ENCODE results near the gene PTPN9. TPM values are rescaled to one million over a fixed set of nuclear protein-coding genes. Genes with fewer than 3 reads are reported as not detected.

Gene PTPN9
- total RNA-seq, 2 donors from 2014 or later, result 31.1 to 32.3 TPM

- Histone ChIP-seq H3K9me3 (no peaks in the 10 kb centered on the region), H3K4me3 (no peak overlapping the region), H3K4me1 (no peaks in the 10 kb centered on the region), H3K27ac (peak overlapping the region; percentile 53), H3K9ac (ENCODE audit: low read depth in 2 of 2, low read length in 2 of 2) (peak overlapping the region; percentile 27 to 67), H3K27me3 (no peaks in the 10 kb centered on the region), H3K36me3 (no peaks in the 10 kb centered on the region)
- no peak for DNase-seq
- no peak for TF ChIP-seq CTCF (IDR thresholded peaks at IDR 0.05)
- intact Hi-C loops (cut with DNase I), result no loop called here
These were observed 41.1 kb upstream of the PTPN9 start for GRCh38 chr15:75620058-75620820.

GRCh38 chr15:75616766-75617165 lies 37.7 kb upstream of the PTPN9 start:
- Histone ChIP-seq H3K9me3 (no peaks in the 10 kb centered on the region), H3K36me3 (no peaks in the 10 kb centered on the region), H3K9ac (ENCODE audit: low read depth in 2 of 2, low read length in 2 of 2) (no peak overlapping the region), H3K4me3 (no peak overlapping the region), H3K27ac (no peak overlapping the region), H3K27me3 (no peaks in the 10 kb centered on the region), H3K4me1 (no peaks in the 10 kb centered on the region)
- intact Hi-C loops (cut with DNase I), result no loop called here
- no peak for DNase-seq
- no peak for TF ChIP-seq CTCF (IDR thresholded peaks at IDR 0.05)

GRCh38 chr15:75606711-75607699 lies 27.9 kb upstream of the PTPN9 start:
- no peak for DNase-seq
- H3K9ac ChIP-seq (ENCODE audit: low read depth in 2 of 2, low read length in 2 of 2), result no peak overlapping the region

GRCh38 chr15:75606026-75606425 lies 26.9 kb upstream of the PTPN9 start:
- Histone ChIP-seq H3K4me3 (no peak overlapping the region), H3K36me3 (no peaks in the 10 kb centered on the region), H3K9ac (ENCODE audit: low read depth in 2 of 2, low read length in 2 of 2) (peak overlapping the region in 1 of 2 donors; percentile 31), H3K4me1 (no peaks in the 10 kb centered on the region), H3K27ac (no peak overlapping the region), H3K9me3 (no peaks in the 10 kb centered on the region), H3K27me3 (no peaks in the 10 kb centered on the region)
- DNase-seq, result no peak
- intact Hi-C loops (cut with DNase I), result no loop called here
- no peak for TF ChIP-seq CTCF (IDR thresholded peaks at IDR 0.05)

More at GRCh38 chr15:75606711-75607699, 27.9 kb upstream of the PTPN9 start:
- TF ChIP-seq CTCF (IDR thresholded peaks at IDR 0.05), result no peak
- Histone ChIP-seq H3K27ac (no peak overlapping the region), H3K4me1 (no peaks in the 10 kb centered on the region), H3K36me3 (no peaks in the 10 kb centered on the region), H3K4me3 (no peak overlapping the region), H3K9me3 (no peaks in the 10 kb centered on the region), H3K27me3 (no peaks in the 10 kb centered on the region)
- intact Hi-C loops (cut with DNase I), result no loop called here

- H3K36me3 ChIP-seq, result peaks cover 7% of the 10 kb centered on the region
- no peak for DNase-seq
- H3K9ac ChIP-seq (ENCODE audit: low read depth in 2 of 2, low read length in 2 of 2), result no peak overlapping the region
- no peaks in the 10 kb centered on the region for H3K9me3 ChIP-seq
- H3K27ac ChIP-seq, result peak overlapping the region; percentile 20
- TF ChIP-seq CTCF (IDR thresholded peaks at IDR 0.05), result no peak
- intact Hi-C loops (cut with DNase I), result no loop called here
- no peak overlapping the region for H3K4me3 ChIP-seq
- no peaks in the 10 kb centered on the region for H3K27me3 ChIP-seq
- H3K4me1 ChIP-seq, result no peaks in the 10 kb centered on the region
These were observed 20.3 kb upstream of the PTPN9 start for GRCh38 chr15:75599401-75599800.

Measured in colonic mucosa (tissue), 4 donors.